K562 (cell line): ENCODE results near the gene GPN3. TPM values are rescaled to one million over a fixed set of nuclear protein-coding genes. Genes with fewer than 3 reads are reported as not detected.

Source experiments
- ATAC-seq: fragments of 200-7000 bp; cut with Tn5 transposase; 3 replicates; pipeline ENCODE4 v1.9.1; 2020; ENCODE audit warnings: moderate library complexity
- BruUV-seq: library from RNA; stranded (reverse); fragments of 400-500 nt; replicated peaks from 2 replicates; lab custom pipeline; 2021; lab: Mats Ljungman, UMichigan
- CTCF ChIA-PET: fragments of 300-600 bp; formaldehyde crosslinking; extraction: SDS; loops from one replicate; lab custom pipeline; 2021; ENCODE audit warnings: low intra/inter-chr PET ratio; lab: Yijun Ruan, JAX
- POLR2A ChIA-PET: fragments of 300-600, 350-650 bp; sonication (Branson Sonifier 250); formaldehyde crosslinking; extraction: SDS; loops from one replicate; lab custom pipeline; 2021; ENCODE audit warnings: antibody characterized with exemption, inconsistent platforms; lab: Yijun Ruan, JAX
- DNase-seq, 4 experiments: peaks; one replicate each; pipeline versions ENCODE4 v3.0.0 to v3.0.0-alpha.2; 2011 to 2018; ENCODE audit warnings: low spot score in 3 of 4, mixed read lengths in 3 of 4; ENCODE audit errors: extremely low read depth in 1 of 4
- FAIRE-seq: peaks from 2 replicates; lab custom pipeline; 2011; peaks lifted over from hg19 to GRCh38; lab: Jason Lieb, UNC
- H2AFZ ChIP-seq: 2 replicates; pipeline ENCODE4 v1.6.0; 2011; ENCODE audit warnings: low read depth, low read length, control low read depth, inconsistent platforms
- H3K27ac ChIP-seq: fragments of 200-600 bp; 3 replicates; pipeline ENCODE4 v1.8.0; 2011; ENCODE audit warnings: low read depth, mild to moderate bottlenecking, control low read depth, inconsistent platforms, low read length, moderate library complexity, mixed read lengths; ENCODE audit errors: extremely low read depth
- H3K27me3 ChIP-seq, 2 experiments: fragments of 300-600 bp in 1 of 2; 2 replicates in 1 of 2; 3 replicates in 1 of 2; pipeline versions ENCODE4 v1.6.0 to v1.8.0; 2011; ENCODE audit warnings: inconsistent platforms in 2 of 2, low read length in 2 of 2, mild to moderate bottlenecking in 1 of 2, mixed read lengths in 1 of 2, moderate library complexity in 1 of 2; ENCODE audit not compliant: control insufficient read depth in 2 of 2, insufficient read depth in 2 of 2
- H3K36me3 ChIP-seq: fragments of 300-600 bp; 3 replicates; pipeline ENCODE4 v1.8.0; 2011; ENCODE audit warnings: mild to moderate bottlenecking, low read length, inconsistent platforms; ENCODE audit not compliant: control insufficient read depth, insufficient read depth
- H3K4me1 ChIP-seq, 2 experiments: fragments of 200-600 bp in 1 of 2; replicated peaks in 1 of 2; 2 replicates in 1 of 2; 3 replicates in 1 of 2; pipeline versions ENCODE4 v1.5.1 to v1.8.0; 2011; ENCODE audit warnings: inconsistent platforms in 2 of 2, low read length in 2 of 2, mild to moderate bottlenecking in 1 of 2, mixed read lengths in 1 of 2, moderate library complexity in 1 of 2; ENCODE audit not compliant: control insufficient read depth in 2 of 2, insufficient read depth in 2 of 2
- H3K4me2 ChIP-seq: 2 replicates; pipeline ENCODE4 v1.6.1; 2011; ENCODE audit warnings: low read length, control low read depth, inconsistent platforms, mixed read lengths; ENCODE audit not compliant: insufficient read depth
- H3K4me3 ChIP-seq: fragments of 200-600 bp; sonication (generic), shearing (Covaris generic); 2 replicates; pipeline ENCODE4 v1.5.1; 2016; ENCODE audit warnings: control low read depth, inconsistent platforms
- H3K79me2 ChIP-seq: fragments of 200-600 bp; 3 replicates; pipeline ENCODE4 v1.8.0; 2011; ENCODE audit warnings: low read length, inconsistent platforms; ENCODE audit not compliant: control insufficient read depth, insufficient read depth
- H3K9ac ChIP-seq, 2 experiments: 2 replicates each; pipeline versions ENCODE4 v1.6.0 to v1.6.1; 2011; ENCODE audit warnings: low read depth in 2 of 2, low read length in 2 of 2, control low read depth in 1 of 2, inconsistent platforms in 1 of 2, mild to moderate bottlenecking in 1 of 2, mixed read lengths in 1 of 2; ENCODE audit not compliant: insufficient read depth in 1 of 2
- H3K9me1 ChIP-seq: one replicate; pipeline ENCODE4 v1.6.0; 2011; ENCODE audit warnings: inconsistent platforms, mild to moderate bottlenecking, low read length, moderate library complexity; ENCODE audit not compliant: control insufficient read depth, insufficient read depth
- H3K9me3 ChIP-seq: replicated peaks from 2 replicates; pipeline ENCODE4 v1.5.1; 2011; ENCODE audit warnings: low read depth, low read length, inconsistent platforms; ENCODE audit not compliant: control insufficient read depth, insufficient read depth
- H4K20me1 ChIP-seq: replicated peaks from 2 replicates; pipeline ENCODE4 v1.6.1; 2011; ENCODE audit warnings: low read length, inconsistent platforms, mixed read lengths; ENCODE audit not compliant: control insufficient read depth, insufficient read depth
- AFF4 ChIP-seq: sonication (generic); formaldehyde crosslinking; IDR thresholded peaks from 2 replicates; pipeline ENCODE4 v1.8.0; 2023; ENCODE audit warnings: mild to moderate bottlenecking, missing genetic modification reagents
- FOXJ3 ChIP-seq: sonication (generic); formaldehyde crosslinking; IDR thresholded peaks from 2 replicates; pipeline ENCODE4 v1.4.0; 2020; ENCODE audit warnings: mild to moderate bottlenecking, missing genetic modification reagents
- HLTF ChIP-seq: fragments of 450-650 bp; IDR thresholded peaks from 2 replicates; pipeline ENCODE4 v1.6.1; 2016
- HOXB6 ChIP-seq: fragments of 250-450 bp; sonication (Bioruptor Pico); IDR thresholded peaks from 2 replicates; pipeline ENCODE4 v1.5.1; 2022; ENCODE audit warnings: mild to moderate bottlenecking, borderline replicate concordance
- MCM7 ChIP-seq, 2 experiments: fragments of 450-650 bp; IDR thresholded peaks; 2 replicates each; pipeline ENCODE4 v1.6.1; 2016 to 2018
- MLLT1 ChIP-seq, 2 experiments: fragments of 450-650 bp; IDR thresholded peaks; 2 replicates each; pipeline ENCODE4 v1.6.1; 2016
- PCBP2 ChIP-seq: fragments of 200-400 bp; formaldehyde crosslinking; IDR thresholded peaks from 2 replicates; pipeline ENCODE4 v1.6.1; 2018; ENCODE audit warnings: low read length, low read depth, mild to moderate bottlenecking, moderate library complexity; ENCODE audit not compliant: poor library complexity, severe bottlenecking
- PHF8 ChIP-seq: fragments of 200-600 bp; sonication (generic); IDR thresholded peaks from 2 replicates; pipeline ENCODE4 v1.6.1; 2012; ENCODE audit warnings: mixed run types, mild to moderate bottlenecking, inconsistent platforms, low read length, moderate library complexity, borderline replicate concordance
- SLC30A9 ChIP-seq: fragments of 250-450 bp; sonication (Bioruptor Pico); IDR thresholded peaks from 2 replicates; pipeline ENCODE4 v1.8.0; 2022; ENCODE audit warnings: mild to moderate bottlenecking, moderate library complexity
- SREBF2 ChIP-seq: sonication (generic); formaldehyde crosslinking; IDR thresholded peaks from 2 replicates; pipeline ENCODE4 v1.4.0; 2020; ENCODE audit warnings: mild to moderate bottlenecking, missing genetic modification reagents
- SRSF7 ChIP-seq: fragments of 200-400 bp; formaldehyde crosslinking; optimal IDR thresholded peaks from 2 replicates; pipeline ENCODE3; 2017; ENCODE audit warnings: mild to moderate bottlenecking, low read depth, low read length
- YY1 ChIP-seq, 3 experiments: IDR thresholded peaks; 2 replicates each; pipeline ENCODE4 v1.6.1; 2011; ENCODE audit warnings: low read length in 2 of 3, mild to moderate bottlenecking in 2 of 3, moderate library complexity in 2 of 3, borderline replicate concordance in 1 of 3, control low read depth in 1 of 3, low read depth in 1 of 3; ENCODE audit not compliant: insufficient read depth in 3 of 3, insufficient replicate concordance in 2 of 3, control insufficient read depth in 1 of 3, insufficient read length in 1 of 3; ENCODE audit errors: extremely low read depth in 1 of 3
- ZNF586 ChIP-seq: fragments of 450-650 bp; formaldehyde crosslinking; conservative IDR thresholded peaks from 2 replicates; pipeline ENCODE4 v1.4.0; 2020; ENCODE audit warnings: mild to moderate bottlenecking, moderate library complexity
- ZNF655 ChIP-seq: fragments of 250-450 bp; sonication (Bioruptor Pico); IDR thresholded peaks from 2 replicates; pipeline ENCODE4 v1.5.0; 2021
- WGBS: fragments of 100-300 bp; shearing (Covaris generic); methylation state at CpG from one replicate; pipeline ENCODE4 v1.1.6; 2016; ENCODE audit warnings: low coverage, mixed read lengths; ENCODE audit not compliant: insufficient coverage; ENCODE audit errors: missing lambda C conversion rate; 5-methylcytosine and 5-hydroxymethylcytosine counted together
- in situ Hi-C: fragments of 300-500 bp; cut with MboI; formaldehyde crosslinking; loops from 4 replicates; pipeline ENCODE4 v1.15.0; 2018; ENCODE audit warnings: inconsistent platforms, mixed read lengths
- intact Hi-C: fragments of 100-400 bp; cut with micrococcal nuclease; formaldehyde crosslinking; loops from 2 replicates; pipeline ENCODE4 v1.14.2; 2022
- polyA plus RNA-seq, 8 experiments: library from polyadenylated mRNA; depleted of rRNA in 4 of 8; stranded (reverse) in 5 of 8; unstranded in 3 of 8; fragments of >200 nt; fragmentation: Nextera tagmentation in 2 of 8; fragmentation: Illumina TruSeq in 1 of 8; extraction: Ambion mirVana in 2 of 8; extraction: Trizol in 1 of 8; gene quantifications; 2 replicates each; pipeline versions ENCODE4 v1.2.1 to v1.2.3, GENCODE V29; 2011 to 2014; ENCODE audit warnings: inconsistent platforms in 1 of 8, missing spikeins in 1 of 8
- total RNA-seq, 7 experiments: library from RNA; depleted of rRNA in 6 of 7; stranded (reverse); fragments of >200 nt in 6 of 7; fragmentation: Illumina TruSeq in 2 of 7; extraction: Trizol in 2 of 7; gene quantifications; 2 replicates each; pipeline versions ENCODE4 v1.2.1 to v1.2.3, GENCODE V29; 2011 to 2021; ENCODE audit warnings: low replicate concordance in 1 of 7

GPN3 gene
- total and polyA plus RNA-seq, 9 of the 15 experiments (the other 6 are each of a cell fraction or from before 2014, with no cell fraction given), result 35.8 to 123 (median 64.2) TPM

- Histone ChIP-seq H3K79me2 (peaks cover 61% of the 10 kb centered on the region), H2AFZ (peak overlapping the region; percentile 97), H3K27ac (peak overlapping the region; percentile 79), H3K9ac (peak overlapping the region; percentile 89 to 95), H4K20me1 (no peaks in the 10 kb centered on the region; the same call in 1 of the 2 replicates), H3K4me2 (peak overlapping the region; percentile 94), H3K36me3 (peaks cover 31% of the 10 kb centered on the region; the same call in 2 of the 3 replicates), H3K4me3 (peak overlapping the region; percentile 59), H3K9me3 (no peaks in the 10 kb centered on the region), H3K9me1 (no peaks in the 10 kb centered on the region), H3K27me3 (no peaks in the 10 kb centered on the region), H3K4me1 (peaks cover 25 to 30% of the 10 kb centered on the region in 2 experiments; a peak in 4 of 5 replicates)
- no peak for DNase-seq
- WGBS, result 0% methylated on average over 15 of the region's 15 CpGs
- in situ Hi-C loops, result loop anchor here (5.0 kb wide), 1 partner anchor 139 kb away; no protein-coding TSS in a partner anchor
- FAIRE-seq, result no peak
- intact Hi-C loops, result loop anchor here (2.0 kb wide), 1 partner anchor 17 kb away; the partner anchor contains the start of gene ARPC3
- BruUV-seq, result TSS peak; percentile 89
- CTCF ChIA-PET, result interaction anchor here (1.7 to 3.0 kb wide), 2 partner anchors 132 to 134 kb away, joined by 5 to 15 read pairs; no protein-coding TSS in a partner anchor
- ATAC-seq, result no peak
- POLR2A ChIA-PET, result interaction anchor here (0.6 to 3.1 kb wide), 17 partner anchors 9 to 420 kb away, joined by 3 to 22 read pairs (median 4); partner anchors contain the start of genes ARPC3, RAD9B, TCTN1 and VPS29
- TF ChIP-seq MCM7 (IDR thresholded peaks at IDR 0.05) (no peak), HLTF (peak; percentile 41; the same call in 1 of the 2 replicates), FOXJ3 (CRISPR knock-in tag) (no peak), YY1 (IDR thresholded peaks at IDR 0.05; ENCODE audit: borderline replicate concordance in 1 of 3, control insufficient read depth in 1 of 3, extremely low read depth in 1 of 3, insufficient read depth in 3 of 3, insufficient read length in 1 of 3, insufficient replicate concordance in 2 of 3, low read depth in 1 of 3, low read length in 2 of 3) (no peak), SREBF2 (CRISPR knock-in tag) (no peak), PCBP2 (no peak), SRSF7 (no peak), ZNF655 (no peak), ZNF586 (CRISPR knock-in tag) (no peak), HOXB6 (CRISPR knock-in tag) (no peak), SLC30A9 (no peak), PHF8 (peak; percentile 71; the same call in 1 of the 2 replicates), AFF4 (no peak), MLLT1 (IDR thresholded peaks at IDR 0.05) (peak in 1 of 2 experiments; percentile 29; a peak in 1 of 4 replicates)
These were observed 227 bp downstream of the GPN3 start for GRCh38 chr12:110467847-110468213.
